Kidney (tissue), 14 donors: ENCODE data around the gene AP5Z1. TPM values are rescaled to one million over a fixed set of nuclear protein-coding genes. Genes with fewer than 3 reads are reported as not detected.

Experiments used
- DNase-seq, 5 donors: peaks; one replicate each; pipeline ENCODE4 v3.0.0-alpha.2; 2013 to 2020
- FAIRE-seq: peaks from 2 replicates; lab custom pipeline; 2012; peaks lifted over from hg19 to GRCh38; lab: Jason Lieb, UNC
- H3K27ac ChIP-seq, 2 donors: one replicate each; pipeline ENCODE4 v1.7.0; 2013; ENCODE audit warnings: low read depth in 2 of 2, low read length in 2 of 2, inconsistent platforms in 1 of 2
- H3K27me3 ChIP-seq: one replicate; pipeline ENCODE4 v1.7.1; 2013; ENCODE audit warnings: low read length, inconsistent platforms; ENCODE audit not compliant: control insufficient read depth, insufficient read depth
- H3K36me3 ChIP-seq, 3 donors: one replicate each; pipeline versions ENCODE4 v1.7.0 to v1.7.1; 2013; ENCODE audit warnings: low read length in 3 of 3, control low read depth in 1 of 3, inconsistent platforms in 1 of 3; ENCODE audit not compliant: insufficient read depth in 3 of 3, control insufficient read depth in 2 of 3
- H3K4me1 ChIP-seq, 3 donors: one replicate each; pipeline versions ENCODE4 v1.7.0 to v1.7.1; 2013; ENCODE audit warnings: low read length in 3 of 3, inconsistent platforms in 1 of 3, low read depth in 1 of 3; ENCODE audit not compliant: control insufficient read depth in 2 of 3, insufficient read depth in 2 of 3
- H3K4me3 ChIP-seq, 3 donors: one replicate each; pipeline versions ENCODE4 v1.7.0 to v1.8.1; 2013; ENCODE audit warnings: low read length in 3 of 3, control low read depth in 1 of 3, inconsistent platforms in 1 of 3
- H3K9ac ChIP-seq, 3 donors: one replicate each; pipeline versions ENCODE4 v1.7.0 to v1.7.1; 2013; ENCODE audit warnings: low read length in 3 of 3, control low read depth in 1 of 3, inconsistent platforms in 1 of 3
- H3K9me3 ChIP-seq, 3 donors: one replicate each; pipeline versions ENCODE4 v1.7.0 to v1.7.1; 2013; ENCODE audit warnings: low read length in 3 of 3, control low read depth in 1 of 3, inconsistent platforms in 1 of 3; ENCODE audit not compliant: control insufficient read depth in 2 of 3, insufficient read depth in 1 of 3
- intact Hi-C: fragments of 100-400 bp; cut with DNase I; formaldehyde crosslinking; loops from one replicate; pipeline ENCODE4 v1.11.1; 2022
- polyA plus RNA-seq: library from polyadenylated mRNA; stranded (reverse); fragments of 350-450 nt; fragmentation: Illumina TruSeq; extraction: RNeasy Lipid Tissue Mini Kit (QIAGEN cat#74804); gene quantifications from one replicate; pipeline ENCODE4 v1.2.3, GENCODE V29; 2014; ENCODE audit warnings: low read depth, low replicate concordance; ENCODE audit not compliant: insufficient read depth
- total RNA-seq: library from RNA; stranded (reverse); fragmentation: NEBNext Ultra II Directional; extraction: Animal tissue kit (Norgen Biotek cat#: 25700); gene quantifications from one replicate; pipeline ENCODE4 v1.2.1, GENCODE V29; 2021
- TF ChIP-seq, protein P1 (sequence below): IDR thresholded peaks from 3 replicates; pipeline ENCODE4 v1.5.1; 2012; ENCODE audit warnings: mild to moderate bottlenecking, moderate library complexity, borderline replicate concordance; ENCODE audit not compliant: insufficient read depth; ENCODE audit errors: extremely low read depth
- donor health status: control.
- donor health status: control.
- donor health status: control.
- donor health status: control.
- donor health status: control.
- donor health status: DM: yes; HTN: yes; CAD: no.
- donor health status: Normal renal cell carcinoma (clear cell type).

AP5Z1 gene
- total and polyA plus RNA-seq, 2 donors from 2014 or later = 23.4 to 38.5 TPM

DNA sequence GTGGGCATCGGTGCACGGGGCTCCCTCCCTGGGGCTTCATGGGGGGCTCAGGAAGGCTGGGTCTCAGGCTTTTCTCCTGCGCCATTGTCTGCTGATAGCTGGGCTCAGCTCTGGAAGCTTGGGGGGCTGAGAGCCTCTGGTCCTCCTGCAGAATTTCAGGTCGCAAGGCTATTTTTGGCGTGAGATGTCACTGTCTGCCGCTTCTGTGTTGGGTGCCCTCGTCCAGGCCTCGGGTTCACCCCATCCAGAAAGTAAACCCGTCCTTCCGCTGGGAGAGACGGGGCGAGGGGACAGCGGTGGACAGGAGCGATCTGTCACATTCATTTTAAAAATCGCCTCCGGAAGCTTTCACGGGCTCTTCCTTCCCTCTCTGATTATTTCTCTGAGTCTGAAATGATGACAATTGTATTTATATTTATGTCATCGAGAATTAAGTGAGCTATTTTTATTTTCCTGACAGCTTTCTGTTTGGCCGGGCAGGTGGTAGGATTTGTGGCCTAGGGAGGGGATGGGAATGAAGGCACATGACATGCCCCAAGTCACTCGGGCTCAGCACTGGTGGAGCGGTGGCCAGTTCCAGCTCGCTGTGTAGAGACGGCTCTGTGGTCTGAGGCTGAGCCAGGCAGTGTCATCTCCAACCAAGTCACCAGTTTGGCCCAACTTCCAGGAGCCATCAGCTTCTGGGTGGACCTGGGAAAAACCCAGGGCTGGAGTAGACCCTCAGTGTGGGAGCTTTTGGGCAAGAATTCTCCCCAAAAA lies 40.7 kb upstream of the AP5Z1 start:
- H3K4me1 ChIP-seq = peaks cover 3 to 16% (median 8%) of the 10 kb centered on the region in 3 donors
- no peak overlapping the region for H3K4me3 ChIP-seq
- no peak overlapping the region for H3K27ac ChIP-seq
- DNase-seq (no peak), FAIRE-seq (no peak)
- H3K36me3 ChIP-seq = peaks cover 0 to 11% (median 0%) of the 10 kb centered on the region in 3 donors
- TF ChIP-seq, protein P1, sequence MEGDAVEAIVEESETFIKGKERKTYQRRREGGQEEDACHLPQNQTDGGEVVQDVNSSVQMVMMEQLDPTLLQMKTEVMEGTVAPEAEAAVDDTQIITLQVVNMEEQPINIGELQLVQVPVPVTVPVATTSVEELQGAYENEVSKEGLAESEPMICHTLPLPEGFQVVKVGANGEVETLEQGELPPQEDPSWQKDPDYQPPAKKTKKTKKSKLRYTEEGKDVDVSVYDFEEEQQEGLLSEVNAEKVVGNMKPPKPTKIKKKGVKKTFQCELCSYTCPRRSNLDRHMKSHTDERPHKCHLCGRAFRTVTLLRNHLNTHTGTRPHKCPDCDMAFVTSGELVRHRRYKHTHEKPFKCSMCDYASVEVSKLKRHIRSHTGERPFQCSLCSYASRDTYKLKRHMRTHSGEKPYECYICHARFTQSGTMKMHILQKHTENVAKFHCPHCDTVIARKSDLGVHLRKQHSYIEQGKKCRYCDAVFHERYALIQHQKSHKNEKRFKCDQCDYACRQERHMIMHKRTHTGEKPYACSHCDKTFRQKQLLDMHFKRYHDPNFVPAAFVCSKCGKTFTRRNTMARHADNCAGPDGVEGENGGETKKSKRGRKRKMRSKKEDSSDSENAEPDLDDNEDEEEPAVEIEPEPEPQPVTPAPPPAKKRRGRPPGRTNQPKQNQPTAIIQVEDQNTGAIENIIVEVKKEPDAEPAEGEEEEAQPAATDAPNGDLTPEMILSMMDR = no peak
- H3K9me3 ChIP-seq = no peaks in the 10 kb centered on the region
- no peak overlapping the region for H3K9ac ChIP-seq
- intact Hi-C loops = no loop called here
- H3K27me3 ChIP-seq = no peaks in the 10 kb centered on the region

DNA sequence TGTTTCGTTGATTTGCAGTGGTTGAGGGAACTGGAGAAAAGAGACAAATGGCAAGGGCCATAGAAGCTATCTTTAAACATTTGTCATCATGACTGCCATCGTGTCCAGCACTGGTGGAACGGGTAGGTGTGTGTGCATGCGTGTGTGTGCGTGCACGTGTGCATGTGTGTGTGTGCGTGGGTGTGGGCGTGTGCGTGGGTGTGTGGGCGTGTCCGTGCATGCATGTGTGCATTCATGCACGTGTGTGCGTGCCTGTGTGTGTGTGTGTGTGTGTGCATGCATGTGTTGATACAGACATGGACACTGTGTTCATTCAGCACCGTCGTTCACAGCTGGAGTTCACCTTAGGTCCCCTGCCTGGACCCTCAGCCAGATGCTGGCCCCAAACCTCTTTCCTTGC lies 38.1 kb upstream of the AP5Z1 start:
- H3K4me1 ChIP-seq = peaks cover 3 to 14% (median 8%) of the 10 kb centered on the region in 3 donors
- TF ChIP-seq, protein P1 = no peak
- H3K9me3 ChIP-seq = no peaks in the 10 kb centered on the region
- H3K27me3 ChIP-seq = no peaks in the 10 kb centered on the region
- FAIRE-seq = no peak
- DNase-seq = no peak
- no peak overlapping the region for H3K9ac ChIP-seq
- intact Hi-C loops = no loop called here
- no peak overlapping the region for H3K4me3 ChIP-seq
- no peak overlapping the region for H3K27ac ChIP-seq
- H3K36me3 ChIP-seq = peaks cover 0 to 15% (median 5%) of the 10 kb centered on the region in 3 donors

DNA sequence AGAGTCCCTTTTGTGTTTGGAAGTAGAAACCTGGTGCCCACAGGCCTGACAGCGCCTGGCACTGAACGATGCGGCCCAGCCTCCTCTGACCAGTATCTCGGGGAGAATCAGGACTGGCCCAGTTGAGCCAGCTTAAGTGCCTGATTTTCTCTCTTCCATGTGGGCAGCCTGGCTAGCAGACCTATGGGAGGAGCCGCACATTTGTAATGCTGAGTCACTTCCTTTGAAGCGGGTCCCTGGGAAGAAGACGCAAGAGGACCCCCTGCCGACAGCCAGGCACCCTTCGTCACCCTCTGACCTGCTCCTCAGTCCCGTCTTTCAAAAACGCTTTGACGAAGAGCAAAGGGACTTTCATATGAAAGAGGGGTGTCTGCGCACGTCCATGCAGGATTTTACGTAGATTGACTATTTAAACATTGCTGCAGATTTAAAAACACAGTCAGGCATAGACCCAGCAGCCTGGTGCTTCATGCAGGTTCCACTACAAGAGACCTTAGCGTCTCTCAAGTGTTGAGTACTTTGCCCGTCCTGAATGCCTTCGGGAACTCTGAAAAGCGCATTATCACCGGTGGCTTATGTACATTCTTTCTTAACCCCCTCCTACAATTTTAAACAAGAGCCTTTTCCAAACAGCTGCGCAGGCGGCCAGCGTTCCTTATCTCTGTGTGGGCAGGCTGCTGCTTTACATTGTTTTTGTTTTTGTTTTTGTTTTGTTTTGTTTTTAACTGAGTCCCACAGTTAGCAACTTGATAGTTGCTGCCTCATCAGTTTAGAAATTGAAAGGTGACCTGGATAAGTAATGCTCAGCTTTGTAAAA lies 36.5 kb upstream of the AP5Z1 start:
- H3K4me3 ChIP-seq = peak overlapping the region in 2 of 3 donors; percentile 32 to 44
- peaks cover 3 to 18% (median 14%) of the 10 kb centered on the region in 3 donors for H3K4me1 ChIP-seq
- intact Hi-C loops = no loop called here
- H3K9ac ChIP-seq = peak overlapping the region in 2 of 3 donors; percentile 39 to 42
- H3K36me3 ChIP-seq = peaks cover 3 to 14% (median 8%) of the 10 kb centered on the region in 3 donors
- TF ChIP-seq, protein P1 = no peak
- DNase-seq (peak in 2 of 5 donors; percentile 56 to 61), FAIRE-seq (no peak)
- peak overlapping the region; percentile 58 to 89 for H3K27ac ChIP-seq
- no peaks in the 10 kb centered on the region for H3K27me3 ChIP-seq
- no peaks in the 10 kb centered on the region for H3K9me3 ChIP-seq
